ENCODE measurements around the gene KBTBD4. TPM values are rescaled to one million over a fixed set of nuclear protein-coding genes. Genes with fewer than 3 reads are reported as not detected.

Gene KBTBD4
- total RNA-seq, 1 experiment from 2014 or later: 12.3 TPM

DNA sequence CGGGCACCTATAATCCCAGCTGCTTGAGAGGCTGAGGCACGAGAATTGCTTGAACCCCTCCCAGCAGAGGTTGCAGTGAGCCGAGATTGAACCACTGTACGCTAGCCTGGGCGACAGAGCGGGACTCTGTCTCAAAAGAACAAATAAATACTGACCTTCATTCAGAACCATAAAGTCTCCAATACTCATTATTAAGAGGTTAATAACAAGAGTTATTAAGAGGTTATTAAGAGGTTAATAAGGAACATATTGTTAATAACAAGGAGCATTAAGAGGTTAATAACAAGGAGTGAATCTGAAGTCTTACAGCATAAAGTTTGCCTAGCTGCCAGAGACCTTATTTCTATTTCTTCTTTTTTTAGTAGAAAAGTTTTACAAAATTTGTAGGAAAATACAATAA is 33.5 kb downstream of the KBTBD4 start (continued):
- TF ChIP-seq, protein P1, sequence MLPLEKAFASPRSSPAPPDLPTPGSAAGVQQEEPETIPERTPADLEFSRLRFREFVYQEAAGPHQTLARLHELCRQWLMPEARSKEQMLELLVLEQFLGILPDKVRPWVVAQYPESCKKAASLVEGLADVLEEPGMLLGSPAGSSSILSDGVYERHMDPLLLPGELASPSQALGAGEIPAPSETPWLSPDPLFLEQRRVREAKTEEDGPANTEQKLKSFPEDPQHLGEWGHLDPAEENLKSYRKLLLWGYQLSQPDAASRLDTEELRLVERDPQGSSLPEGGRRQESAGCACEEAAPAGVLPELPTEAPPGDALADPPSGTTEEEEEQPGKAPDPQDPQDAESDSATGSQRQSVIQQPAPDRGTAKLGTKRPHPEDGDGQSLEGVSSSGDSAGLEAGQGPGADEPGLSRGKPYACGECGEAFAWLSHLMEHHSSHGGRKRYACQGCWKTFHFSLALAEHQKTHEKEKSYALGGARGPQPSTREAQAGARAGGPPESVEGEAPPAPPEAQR (CRISPR knock-in tag; IDR thresholded peaks at IDR 0.05): no peak
- TF ChIP-seq, protein P2, sequence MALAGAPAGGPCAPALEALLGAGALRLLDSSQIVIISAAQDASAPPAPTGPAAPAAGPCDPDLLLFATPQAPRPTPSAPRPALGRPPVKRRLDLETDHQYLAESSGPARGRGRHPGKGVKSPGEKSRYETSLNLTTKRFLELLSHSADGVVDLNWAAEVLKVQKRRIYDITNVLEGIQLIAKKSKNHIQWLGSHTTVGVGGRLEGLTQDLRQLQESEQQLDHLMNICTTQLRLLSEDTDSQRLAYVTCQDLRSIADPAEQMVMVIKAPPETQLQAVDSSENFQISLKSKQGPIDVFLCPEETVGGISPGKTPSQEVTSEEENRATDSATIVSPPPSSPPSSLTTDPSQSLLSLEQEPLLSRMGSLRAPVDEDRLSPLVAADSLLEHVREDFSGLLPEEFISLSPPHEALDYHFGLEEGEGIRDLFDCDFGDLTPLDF (CRISPR knock-in tag; IDR thresholded peaks at IDR 0.05): no peak
- TF ChIP-seq ELF4 (CRISPR knock-in tag; IDR thresholded peaks at IDR 0.05; ENCODE audit: low read depth): no peak
- TF ChIP-seq FOXK1 (CRISPR knock-in tag; IDR thresholded peaks at IDR 0.05): no peak
- no peak for TF ChIP-seq SMAD3 (CRISPR knock-in tag; IDR thresholded peaks at IDR 0.05; ENCODE audit: borderline replicate concordance)
- TF ChIP-seq, protein P3, sequence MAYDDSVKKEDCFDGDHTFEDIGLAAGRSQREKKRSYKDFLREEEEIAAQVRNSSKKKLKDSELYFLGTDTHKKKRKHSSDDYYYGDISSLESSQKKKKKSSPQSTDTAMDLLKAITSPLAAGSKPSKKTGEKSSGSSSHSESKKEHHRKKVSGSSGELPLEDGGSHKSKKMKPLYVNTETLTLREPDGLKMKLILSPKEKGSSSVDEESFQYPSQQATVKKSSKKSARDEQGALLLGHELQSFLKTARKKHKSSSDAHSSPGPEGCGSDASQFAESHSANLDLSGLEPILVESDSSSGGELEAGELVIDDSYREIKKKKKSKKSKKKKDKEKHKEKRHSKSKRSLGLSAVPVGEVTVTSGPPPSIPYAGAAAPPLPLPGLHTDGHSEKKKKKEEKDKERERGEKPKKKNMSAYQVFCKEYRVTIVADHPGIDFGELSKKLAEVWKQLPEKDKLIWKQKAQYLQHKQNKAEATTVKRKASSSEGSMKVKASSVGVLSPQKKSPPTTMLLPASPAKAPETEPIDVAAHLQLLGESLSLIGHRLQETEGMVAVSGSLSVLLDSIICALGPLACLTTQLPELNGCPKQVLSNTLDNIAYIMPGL (CRISPR knock-in tag; IDR thresholded peaks at IDR 0.05): no peak
- no peak for TF ChIP-seq HMGA2 (CRISPR knock-in tag; IDR thresholded peaks at IDR 0.05)
- no peak for TF ChIP-seq CREM (CRISPR knock-in tag; IDR thresholded peaks at IDR 0.05)
- TF ChIP-seq ZNF138 (CRISPR knock-in tag; conservative IDR thresholded peaks at IDR 0.05): no peak
- TF ChIP-seq, protein P4, sequence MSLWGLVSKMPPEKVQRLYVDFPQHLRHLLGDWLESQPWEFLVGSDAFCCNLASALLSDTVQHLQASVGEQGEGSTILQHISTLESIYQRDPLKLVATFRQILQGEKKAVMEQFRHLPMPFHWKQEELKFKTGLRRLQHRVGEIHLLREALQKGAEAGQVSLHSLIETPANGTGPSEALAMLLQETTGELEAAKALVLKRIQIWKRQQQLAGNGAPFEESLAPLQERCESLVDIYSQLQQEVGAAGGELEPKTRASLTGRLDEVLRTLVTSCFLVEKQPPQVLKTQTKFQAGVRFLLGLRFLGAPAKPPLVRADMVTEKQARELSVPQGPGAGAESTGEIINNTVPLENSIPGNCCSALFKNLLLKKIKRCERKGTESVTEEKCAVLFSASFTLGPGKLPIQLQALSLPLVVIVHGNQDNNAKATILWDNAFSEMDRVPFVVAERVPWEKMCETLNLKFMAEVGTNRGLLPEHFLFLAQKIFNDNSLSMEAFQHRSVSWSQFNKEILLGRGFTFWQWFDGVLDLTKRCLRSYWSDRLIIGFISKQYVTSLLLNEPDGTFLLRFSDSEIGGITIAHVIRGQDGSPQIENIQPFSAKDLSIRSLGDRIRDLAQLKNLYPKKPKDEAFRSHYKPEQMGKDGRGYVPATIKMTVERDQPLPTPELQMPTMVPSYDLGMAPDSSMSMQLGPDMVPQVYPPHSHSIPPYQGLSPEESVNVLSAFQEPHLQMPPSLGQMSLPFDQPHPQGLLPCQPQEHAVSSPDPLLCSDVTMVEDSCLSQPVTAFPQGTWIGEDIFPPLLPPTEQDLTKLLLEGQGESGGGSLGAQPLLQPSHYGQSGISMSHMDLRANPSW (CRISPR knock-in tag; conservative IDR thresholded peaks at IDR 0.05; ENCODE audit: low read depth): no peak
- TF ChIP-seq, protein P5, sequence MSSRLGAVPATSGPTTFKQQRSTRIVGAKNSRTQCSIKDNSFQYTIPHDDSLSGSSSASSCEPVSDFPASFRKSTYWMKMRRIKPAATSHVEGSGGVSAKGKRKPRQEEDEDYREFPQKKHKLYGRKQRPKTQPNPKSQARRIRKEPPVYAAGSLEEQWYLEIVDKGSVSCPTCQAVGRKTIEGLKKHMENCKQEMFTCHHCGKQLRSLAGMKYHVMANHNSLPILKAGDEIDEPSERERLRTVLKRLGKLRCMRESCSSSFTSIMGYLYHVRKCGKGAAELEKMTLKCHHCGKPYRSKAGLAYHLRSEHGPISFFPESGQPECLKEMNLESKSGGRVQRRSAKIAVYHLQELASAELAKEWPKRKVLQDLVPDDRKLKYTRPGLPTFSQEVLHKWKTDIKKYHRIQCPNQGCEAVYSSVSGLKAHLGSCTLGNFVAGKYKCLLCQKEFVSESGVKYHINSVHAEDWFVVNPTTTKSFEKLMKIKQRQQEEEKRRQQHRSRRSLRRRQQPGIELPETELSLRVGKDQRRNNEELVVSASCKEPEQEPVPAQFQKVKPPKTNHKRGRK (CRISPR knock-in tag; IDR thresholded peaks at IDR 0.05; ENCODE audit: borderline replicate concordance): no peak
- no peak for TF ChIP-seq ZBTB21 (CRISPR knock-in tag; IDR thresholded peaks at IDR 0.05; ENCODE audit: borderline replicate concordance)
- TF ChIP-seq, protein P6, sequence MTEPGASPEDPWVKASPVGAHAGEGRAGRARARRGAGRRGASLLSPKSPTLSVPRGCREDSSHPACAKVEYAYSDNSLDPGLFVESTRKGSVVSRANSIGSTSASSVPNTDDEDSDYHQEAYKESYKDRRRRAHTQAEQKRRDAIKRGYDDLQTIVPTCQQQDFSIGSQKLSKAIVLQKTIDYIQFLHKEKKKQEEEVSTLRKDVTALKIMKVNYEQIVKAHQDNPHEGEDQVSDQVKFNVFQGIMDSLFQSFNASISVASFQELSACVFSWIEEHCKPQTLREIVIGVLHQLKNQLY (CRISPR knock-in tag; IDR thresholded peaks at IDR 0.05): no peak
- TF ChIP-seq TEAD4 (CRISPR knock-in tag; IDR thresholded peaks at IDR 0.05): no peak

DNA sequence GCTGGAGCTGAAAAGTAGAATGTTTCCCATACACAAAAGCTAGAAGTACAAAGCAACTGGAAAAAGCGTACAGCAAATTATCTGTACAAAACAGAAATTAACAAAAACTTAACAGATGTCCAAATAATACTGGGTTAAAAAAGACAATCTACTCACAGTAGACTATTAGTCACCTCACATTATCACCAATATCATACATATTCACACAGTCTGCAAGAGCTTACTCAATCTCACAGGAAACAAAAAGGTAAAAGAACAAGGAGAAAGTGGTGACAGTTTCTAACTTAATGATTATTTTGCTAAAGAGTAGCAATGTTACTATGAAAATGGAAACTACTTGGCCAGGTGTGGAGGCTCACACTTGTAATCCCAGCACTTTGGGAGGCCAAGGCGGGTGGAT is 37.7 kb downstream of the KBTBD4 start:
- Mint-ChIP-seq H3K9me3 (no peaks in the 10 kb centered on the region), H3K27ac (peak overlapping the region; percentile 61), H3K4me3 (no peak overlapping the region), H3K27me3 (ENCODE audit: low read depth) (no peaks in the 10 kb centered on the region), H3K4me1 (peaks cover 35% of the 10 kb centered on the region), H3K36me3 (peaks cover 2% of the 10 kb centered on the region; the same call in 1 of the 2 replicates)
- ChIA-PET POLR2A (no interaction called here), CTCF (interaction anchor here (1.1 to 1.3 kb wide), 2 partner anchors 11 to 12 kb away, joined by 3 read pairs; no protein-coding TSS in a partner anchor)
- no peak for ATAC-seq
- DNase-seq (ENCODE audit: low spot score): no peak
- TF ChIP-seq, protein P7, sequence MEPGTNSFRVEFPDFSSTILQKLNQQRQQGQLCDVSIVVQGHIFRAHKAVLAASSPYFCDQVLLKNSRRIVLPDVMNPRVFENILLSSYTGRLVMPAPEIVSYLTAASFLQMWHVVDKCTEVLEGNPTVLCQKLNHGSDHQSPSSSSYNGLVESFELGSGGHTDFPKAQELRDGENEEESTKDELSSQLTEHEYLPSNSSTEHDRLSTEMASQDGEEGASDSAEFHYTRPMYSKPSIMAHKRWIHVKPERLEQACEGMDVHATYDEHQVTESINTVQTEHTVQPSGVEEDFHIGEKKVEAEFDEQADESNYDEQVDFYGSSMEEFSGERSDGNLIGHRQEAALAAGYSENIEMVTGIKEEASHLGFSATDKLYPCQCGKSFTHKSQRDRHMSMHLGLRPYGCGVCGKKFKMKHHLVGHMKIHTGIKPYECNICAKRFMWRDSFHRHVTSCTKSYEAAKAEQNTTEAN (CRISPR knock-in tag; IDR thresholded peaks at IDR 0.05): no peak
- TF ChIP-seq, protein P8, sequence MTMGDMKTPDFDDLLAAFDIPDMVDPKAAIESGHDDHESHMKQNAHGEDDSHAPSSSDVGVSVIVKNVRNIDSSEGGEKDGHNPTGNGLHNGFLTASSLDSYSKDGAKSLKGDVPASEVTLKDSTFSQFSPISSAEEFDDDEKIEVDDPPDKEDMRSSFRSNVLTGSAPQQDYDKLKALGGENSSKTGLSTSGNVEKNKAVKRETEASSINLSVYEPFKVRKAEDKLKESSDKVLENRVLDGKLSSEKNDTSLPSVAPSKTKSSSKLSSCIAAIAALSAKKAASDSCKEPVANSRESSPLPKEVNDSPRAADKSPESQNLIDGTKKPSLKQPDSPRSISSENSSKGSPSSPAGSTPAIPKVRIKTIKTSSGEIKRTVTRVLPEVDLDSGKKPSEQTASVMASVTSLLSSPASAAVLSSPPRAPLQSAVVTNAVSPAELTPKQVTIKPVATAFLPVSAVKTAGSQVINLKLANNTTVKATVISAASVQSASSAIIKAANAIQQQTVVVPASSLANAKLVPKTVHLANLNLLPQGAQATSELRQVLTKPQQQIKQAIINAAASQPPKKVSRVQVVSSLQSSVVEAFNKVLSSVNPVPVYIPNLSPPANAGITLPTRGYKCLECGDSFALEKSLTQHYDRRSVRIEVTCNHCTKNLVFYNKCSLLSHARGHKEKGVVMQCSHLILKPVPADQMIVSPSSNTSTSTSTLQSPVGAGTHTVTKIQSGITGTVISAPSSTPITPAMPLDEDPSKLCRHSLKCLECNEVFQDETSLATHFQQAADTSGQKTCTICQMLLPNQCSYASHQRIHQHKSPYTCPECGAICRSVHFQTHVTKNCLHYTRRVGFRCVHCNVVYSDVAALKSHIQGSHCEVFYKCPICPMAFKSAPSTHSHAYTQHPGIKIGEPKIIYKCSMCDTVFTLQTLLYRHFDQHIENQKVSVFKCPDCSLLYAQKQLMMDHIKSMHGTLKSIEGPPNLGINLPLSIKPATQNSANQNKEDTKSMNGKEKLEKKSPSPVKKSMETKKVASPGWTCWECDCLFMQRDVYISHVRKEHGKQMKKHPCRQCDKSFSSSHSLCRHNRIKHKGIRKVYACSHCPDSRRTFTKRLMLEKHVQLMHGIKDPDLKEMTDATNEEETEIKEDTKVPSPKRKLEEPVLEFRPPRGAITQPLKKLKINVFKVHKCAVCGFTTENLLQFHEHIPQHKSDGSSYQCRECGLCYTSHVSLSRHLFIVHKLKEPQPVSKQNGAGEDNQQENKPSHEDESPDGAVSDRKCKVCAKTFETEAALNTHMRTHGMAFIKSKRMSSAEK (CRISPR knock-in tag; IDR thresholded peaks at IDR 0.05; ENCODE audit: borderline replicate concordance): no peak
- TF ChIP-seq OVOL2 (CRISPR knock-in tag; IDR thresholded peaks at IDR 0.05; ENCODE audit: borderline replicate concordance) (no peak), NR3C1 (CRISPR knock-in tag; conservative IDR thresholded peaks at IDR 0.05; ENCODE audit: low read depth) (no peak)
- TF ChIP-seq, protein P9, sequence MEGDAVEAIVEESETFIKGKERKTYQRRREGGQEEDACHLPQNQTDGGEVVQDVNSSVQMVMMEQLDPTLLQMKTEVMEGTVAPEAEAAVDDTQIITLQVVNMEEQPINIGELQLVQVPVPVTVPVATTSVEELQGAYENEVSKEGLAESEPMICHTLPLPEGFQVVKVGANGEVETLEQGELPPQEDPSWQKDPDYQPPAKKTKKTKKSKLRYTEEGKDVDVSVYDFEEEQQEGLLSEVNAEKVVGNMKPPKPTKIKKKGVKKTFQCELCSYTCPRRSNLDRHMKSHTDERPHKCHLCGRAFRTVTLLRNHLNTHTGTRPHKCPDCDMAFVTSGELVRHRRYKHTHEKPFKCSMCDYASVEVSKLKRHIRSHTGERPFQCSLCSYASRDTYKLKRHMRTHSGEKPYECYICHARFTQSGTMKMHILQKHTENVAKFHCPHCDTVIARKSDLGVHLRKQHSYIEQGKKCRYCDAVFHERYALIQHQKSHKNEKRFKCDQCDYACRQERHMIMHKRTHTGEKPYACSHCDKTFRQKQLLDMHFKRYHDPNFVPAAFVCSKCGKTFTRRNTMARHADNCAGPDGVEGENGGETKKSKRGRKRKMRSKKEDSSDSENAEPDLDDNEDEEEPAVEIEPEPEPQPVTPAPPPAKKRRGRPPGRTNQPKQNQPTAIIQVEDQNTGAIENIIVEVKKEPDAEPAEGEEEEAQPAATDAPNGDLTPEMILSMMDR (IDR thresholded peaks at IDR 0.05): no peak

Measured in WTC11 (cell line).